GM18499 (cell line): Measurements from ENCODE around the gene SPACA9.

Source experiments
- ATAC-seq: cut with Tn5 transposase; IDR thresholded peaks from one replicate; pipeline ENCODE4 v1.9.1; 2021; ENCODE audit warnings: moderate number of reproducible peaks; ENCODE audit not compliant: insufficient read depth, unreplicated experiment

Gene SPACA9

GRCh38 chr9:132927704-132928103 lies 49.0 kb downstream of the SPACA9 start:
- no peak for ATAC-seq

DNA sequence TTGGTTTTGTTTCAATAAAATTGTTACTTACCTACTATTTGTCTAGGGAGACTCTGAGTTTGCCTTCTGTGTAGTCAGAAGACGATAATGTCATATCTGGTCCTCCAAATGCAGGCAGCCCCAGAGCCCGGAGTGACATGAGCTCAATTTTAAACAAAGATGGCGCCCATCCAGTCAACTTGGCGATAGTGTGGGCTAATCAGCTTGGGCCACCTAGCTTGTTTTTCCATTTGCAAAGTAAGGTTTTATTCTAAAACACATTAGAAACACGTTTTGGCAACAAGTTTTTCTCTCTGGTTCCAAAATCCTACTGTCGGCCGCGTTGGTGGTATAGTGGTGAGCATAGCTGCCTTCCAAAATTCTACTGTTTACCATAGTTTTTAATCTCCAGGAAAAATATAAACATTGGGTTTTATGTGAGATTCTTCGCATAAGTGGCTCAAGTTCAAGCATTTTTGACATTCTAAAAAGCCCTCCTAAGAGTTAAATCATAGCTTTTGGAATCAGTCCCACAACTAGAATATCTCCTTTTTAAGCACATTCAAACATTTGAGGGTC lies 52.6 kb downstream of the SPACA9 start:
- no peak for ATAC-seq

GRCh38 chr9:132935026-132935425 lies 56.3 kb downstream of the SPACA9 start:
- ATAC-seq: no peak

DNA sequence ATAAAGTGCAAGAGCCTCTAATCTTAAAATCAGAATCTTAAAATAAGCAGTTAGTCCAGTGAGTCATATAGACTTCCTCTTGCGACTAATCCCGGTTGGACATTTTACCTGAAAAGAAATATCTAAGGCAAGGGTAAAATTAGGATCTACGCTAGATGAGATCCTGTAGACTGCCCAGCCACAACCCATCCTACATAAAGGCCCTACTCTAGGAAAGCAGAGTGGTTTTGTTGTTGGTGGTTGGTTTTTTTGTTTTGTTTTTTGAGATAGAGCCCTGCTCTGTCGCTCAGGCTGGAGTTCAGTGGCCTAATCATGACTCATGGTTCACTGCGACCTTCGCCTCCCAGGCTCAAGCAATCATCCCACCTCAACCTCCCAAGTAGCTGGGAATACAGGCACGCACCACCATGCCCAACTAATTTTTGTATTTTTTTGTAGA lies 58.8 kb downstream of the SPACA9 start:
- ATAC-seq: no peak

GRCh38 chr9:132939169-132939568 lies 60.5 kb downstream of the SPACA9 start:
- ATAC-seq: no peak
